Mesendoderm (in vitro differentiated cells): ENCODE measurements around the gene STAT2.
"Not testable (repeated sequence)": the region's sequence is repeated elsewhere in the genome, so short reads cannot be mapped to it uniquely, and the experiment has no call there.

ENCODE experiments used
- DNase-seq: peaks from one replicate; pipeline ENCODE4 v3.0.0; 2013
- H2AK5ac ChIP-seq: 2 replicates; pipeline ENCODE4 v1.6.1; 2013; ENCODE audit warnings: low read length, inconsistent platforms
- H2BK120ac ChIP-seq: 2 replicates; pipeline ENCODE4 v1.6.1; 2013; ENCODE audit warnings: low read depth, mild to moderate bottlenecking, low read length, moderate library complexity, mixed read lengths
- H2BK15ac ChIP-seq: replicated peaks from 2 replicates; pipeline ENCODE4 v1.6.1; 2013; ENCODE audit warnings: low read depth, mild to moderate bottlenecking, moderate library complexity
- H2BK5ac ChIP-seq: 2 replicates; pipeline ENCODE4 v1.6.1; 2013; ENCODE audit warnings: low read length, inconsistent platforms
- H3K18ac ChIP-seq: 2 replicates; pipeline ENCODE4 v1.6.1; 2013; ENCODE audit warnings: mild to moderate bottlenecking, low read length, mixed read lengths
- H3K23ac ChIP-seq: one replicate; pipeline ENCODE4 v1.6.1; 2013; ENCODE audit warnings: low read length
- H3K27ac ChIP-seq: 2 replicates; pipeline ENCODE4 v1.5.1; 2013; ENCODE audit warnings: low read depth, mild to moderate bottlenecking, inconsistent platforms, low read length, moderate library complexity
- H3K27me3 ChIP-seq: 2 replicates; pipeline ENCODE4 v1.6.1; 2013; ENCODE audit warnings: low read length, control low read depth, mild to moderate bottlenecking, inconsistent platforms; ENCODE audit not compliant: insufficient read depth, poor library complexity
- H3K36me3 ChIP-seq: 2 replicates; pipeline ENCODE4 v1.6.1; 2013; ENCODE audit warnings: low read length, inconsistent platforms; ENCODE audit not compliant: control insufficient read depth, insufficient read depth
- H3K4ac ChIP-seq: one replicate; pipeline ENCODE4 v1.6.1; 2013; ENCODE audit warnings: low read depth, mild to moderate bottlenecking, low read length, moderate library complexity
- H3K4me1 ChIP-seq: 2 replicates; pipeline ENCODE4 v1.6.1; 2013; ENCODE audit warnings: low read depth, low read length, inconsistent platforms; ENCODE audit not compliant: control insufficient read depth
- H3K4me2 ChIP-seq: 2 replicates; pipeline ENCODE4 v1.6.1; 2013; ENCODE audit warnings: low read length
- H3K4me3 ChIP-seq: 2 replicates; pipeline ENCODE4 v1.5.1; 2013; ENCODE audit warnings: mild to moderate bottlenecking, low read length
- H3K56ac ChIP-seq: one replicate; pipeline ENCODE4 v1.6.1; 2013; ENCODE audit warnings: low read length
- H3K79me1 ChIP-seq: 2 replicates; pipeline ENCODE4 v1.6.1; 2013; ENCODE audit warnings: low read length, inconsistent platforms
- H3K79me2 ChIP-seq: 2 replicates; pipeline ENCODE4 v1.6.1; 2013; ENCODE audit warnings: mild to moderate bottlenecking, low read length; ENCODE audit not compliant: control insufficient read depth, insufficient read depth
- H3K9ac ChIP-seq: 2 replicates; pipeline ENCODE4 v1.6.1; 2013; ENCODE audit warnings: low read length, inconsistent platforms
- H4K5ac ChIP-seq: one replicate; pipeline ENCODE4 v1.6.1; 2013; ENCODE audit warnings: low read length
- H4K8ac ChIP-seq: one replicate; pipeline ENCODE4 v1.6.1; 2013; ENCODE audit warnings: low read depth, mild to moderate bottlenecking, control low read depth, low read length, moderate library complexity
- WGBS: extraction: QIAGEN DNeasy Blood & Tissue Kit; methylation state at CpG from one replicate; pipeline ENCODE4 v1.1.7; 2013; ENCODE audit warnings: low lambda C conversion rate, missing lambda C conversion rate; ENCODE audit not compliant: insufficient coverage; ENCODE audit errors: extremely low coverage; 5-methylcytosine and 5-hydroxymethylcytosine counted together

STAT2 gene

DNA sequence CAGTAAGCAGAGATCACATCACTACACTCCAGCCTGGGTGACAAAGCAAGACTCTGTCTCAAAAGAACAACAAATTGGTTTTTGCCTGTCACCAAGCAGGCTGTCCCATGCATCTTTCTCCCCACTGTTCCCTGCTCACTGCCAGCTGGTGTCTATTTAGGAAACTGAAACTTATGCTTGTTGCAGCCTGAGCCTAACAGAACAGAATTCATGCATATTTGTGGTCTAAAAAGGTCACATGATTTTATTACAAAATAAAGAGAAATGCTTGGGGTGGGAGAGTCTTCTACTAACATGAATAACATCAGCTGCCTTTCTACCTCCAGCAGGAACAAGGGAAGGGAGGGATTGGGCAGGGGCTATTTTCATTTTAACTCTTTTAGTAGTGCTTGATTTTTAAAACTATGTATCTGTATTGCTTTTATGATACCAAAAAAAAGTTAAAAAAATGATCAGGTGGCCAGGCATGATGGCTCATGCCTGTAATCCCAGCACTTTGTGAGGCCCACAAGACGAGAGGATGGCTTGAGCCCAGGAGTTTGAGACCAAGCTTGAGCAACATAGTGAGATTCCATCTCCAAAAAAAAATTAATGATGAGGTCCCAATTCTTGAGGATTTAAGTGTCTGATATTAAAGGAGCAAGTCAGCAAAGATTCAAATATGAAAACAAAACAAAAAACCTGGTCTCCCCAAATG lies 923 bp downstream of the STAT2 start:
- Histone ChIP-seq H3K18ac (no peak overlapping the region), H4K8ac (no peak overlapping the region), H2BK120ac (no peak overlapping the region), H3K79me2 (no peaks in the 10 kb centered on the region), H3K4me3 (no peak overlapping the region), H2BK15ac (no peak overlapping the region), H3K4ac (no peak overlapping the region), H3K56ac (peak overlapping the region; percentile 78), H3K4me1 (peaks cover 2% of the 10 kb centered on the region), H4K5ac (no peak overlapping the region), H3K36me3 (peaks cover 3% of the 10 kb centered on the region), H2AK5ac (no peak overlapping the region), H3K9ac (peak overlapping the region; percentile 64), H3K23ac (peak overlapping the region; percentile 45), H3K4me2 (peak overlapping the region; percentile 26), H2BK5ac (no peak overlapping the region), H3K79me1 (peaks cover 3% of the 10 kb centered on the region), H3K27me3 (no peaks in the 10 kb centered on the region), H3K27ac (no peak overlapping the region)
- no peak for DNase-seq
- WGBS, result no CpG with 5 or more reads among the region's 1 CpG

DNA sequence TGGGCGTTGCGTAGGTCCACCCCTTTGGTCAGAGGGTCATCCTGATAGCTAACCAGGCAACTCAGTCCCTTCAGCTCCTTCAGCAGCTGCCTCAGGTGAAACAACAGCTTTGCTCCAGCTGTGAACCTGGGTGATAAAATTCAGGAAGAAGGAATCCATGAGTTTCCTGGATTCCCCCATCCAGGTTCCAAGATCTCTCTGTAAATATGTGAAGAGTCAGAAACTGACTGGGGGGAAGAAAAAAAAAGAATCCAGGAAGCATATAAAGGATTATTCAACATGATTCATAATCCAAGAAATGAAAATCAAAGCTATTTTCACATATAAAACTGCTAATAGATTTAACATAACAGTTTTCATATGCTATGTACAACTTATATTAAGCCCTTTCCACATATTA lies 8.6 kb downstream of the STAT2 start:
- Histone ChIP-seq H2BK15ac (no peak overlapping the region), H3K79me2 (no peaks in the 10 kb centered on the region), H3K4ac (no peak overlapping the region), H3K4me3 (no peak overlapping the region), H4K5ac (no peak overlapping the region), H4K8ac (no peak overlapping the region), H3K27ac (no peak overlapping the region), H3K79me1 (no peaks in the 10 kb centered on the region), H3K36me3 (peaks cover 8% of the 10 kb centered on the region), H3K9ac (no peak overlapping the region), H2BK5ac (no peak overlapping the region), H3K4me1 (no peaks in the 10 kb centered on the region), H3K27me3 (no peaks in the 10 kb centered on the region), H3K56ac (no peak overlapping the region), H3K18ac (no peak overlapping the region), H3K4me2 (no peak overlapping the region), H2BK120ac (no peak overlapping the region), H3K23ac (no peak overlapping the region), H2AK5ac (no peak overlapping the region)
- no peak for DNase-seq
- no CpG with 5 or more reads among the region's 2 CpGs for WGBS

DNA sequence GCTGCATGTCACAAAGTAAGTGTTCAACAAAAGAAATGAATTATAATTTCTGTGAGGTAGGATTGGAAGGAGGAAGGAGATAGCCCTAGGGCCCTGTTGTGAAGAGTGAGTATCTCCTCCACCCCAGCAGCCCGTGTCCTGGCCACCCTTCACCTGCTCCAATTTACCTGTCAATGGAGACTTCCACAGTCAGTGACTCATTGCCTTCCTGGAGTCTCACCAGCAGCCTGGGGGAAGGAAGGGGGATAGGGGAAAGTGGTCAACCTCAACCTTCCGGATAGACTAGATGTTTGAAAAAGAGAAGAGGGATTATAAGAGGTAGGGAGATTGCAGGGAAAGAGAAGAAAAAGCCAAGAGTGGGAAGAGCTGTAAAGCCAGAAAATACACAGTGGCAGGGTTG lies 9.2 kb downstream of the STAT2 start:
- no peak overlapping the region for H2AK5ac ChIP-seq
- H2BK120ac ChIP-seq, result no peak overlapping the region
- no peak overlapping the region for H4K8ac ChIP-seq
- no peak overlapping the region for H3K56ac ChIP-seq
- no peaks in the 10 kb centered on the region for H3K27me3 ChIP-seq
- H3K4me2 ChIP-seq, result no peak overlapping the region
- no CpG with 5 or more reads among the region's 2 CpGs for WGBS
- no peak overlapping the region for H3K18ac ChIP-seq
- H3K27ac ChIP-seq, result no peak overlapping the region
- no peak for DNase-seq
- no peak overlapping the region for H3K4ac ChIP-seq
- H3K36me3 ChIP-seq, result peaks cover 8% of the 10 kb centered on the region
- no peak overlapping the region for H3K4me3 ChIP-seq
- H3K79me2 ChIP-seq, result no peaks in the 10 kb centered on the region
- H3K4me1 ChIP-seq, result no peaks in the 10 kb centered on the region
- H2BK5ac ChIP-seq, result no peak overlapping the region
- no peak overlapping the region for H3K9ac ChIP-seq
- H4K5ac ChIP-seq, result no peak overlapping the region
- H3K23ac ChIP-seq, result no peak overlapping the region
- H2BK15ac ChIP-seq, result no peak overlapping the region
- H3K79me1 ChIP-seq, result no peaks in the 10 kb centered on the region

DNA sequence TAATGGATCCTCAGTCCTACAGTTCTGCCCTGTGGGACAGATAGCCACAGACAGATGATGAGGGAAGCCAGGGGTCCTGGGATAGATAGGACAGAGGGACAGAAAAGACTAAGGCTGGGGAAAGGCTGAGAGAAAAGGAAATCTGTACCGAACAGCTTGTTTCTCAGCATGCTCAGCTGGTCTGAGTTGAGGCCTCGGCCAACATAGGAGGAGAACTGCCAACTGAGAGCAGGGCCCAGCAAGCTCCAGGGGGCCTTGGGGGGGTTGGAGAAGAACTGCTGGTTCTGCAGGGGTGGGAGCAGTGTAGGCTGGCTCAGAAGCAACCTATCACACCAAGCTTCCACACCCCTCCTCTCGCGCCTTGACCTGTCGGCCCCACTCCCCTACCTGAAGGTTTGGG lies 11.1 kb downstream of the STAT2 start:
- Histone ChIP-seq H3K36me3 (peaks cover 5% of the 10 kb centered on the region), H4K5ac (no peak overlapping the region), H2BK5ac (no peak overlapping the region), H3K79me2 (no peaks in the 10 kb centered on the region), H2BK120ac (no peak overlapping the region), H3K4ac (no peak overlapping the region), H2BK15ac (no peak overlapping the region), H3K79me1 (no peaks in the 10 kb centered on the region), H3K9ac (no peak overlapping the region), H3K27ac (no peak overlapping the region), H3K4me1 (no peaks in the 10 kb centered on the region), H3K27me3 (no peaks in the 10 kb centered on the region), H3K23ac (no peak overlapping the region), H3K18ac (no peak overlapping the region), H2AK5ac (no peak overlapping the region), H4K8ac (no peak overlapping the region), H3K56ac (no peak overlapping the region), H3K4me2 (no peak overlapping the region), H3K4me3 (no peak overlapping the region)
- DNase-seq, result no peak
- WGBS, result no CpG with 5 or more reads among the region's 5 CpGs

DNA sequence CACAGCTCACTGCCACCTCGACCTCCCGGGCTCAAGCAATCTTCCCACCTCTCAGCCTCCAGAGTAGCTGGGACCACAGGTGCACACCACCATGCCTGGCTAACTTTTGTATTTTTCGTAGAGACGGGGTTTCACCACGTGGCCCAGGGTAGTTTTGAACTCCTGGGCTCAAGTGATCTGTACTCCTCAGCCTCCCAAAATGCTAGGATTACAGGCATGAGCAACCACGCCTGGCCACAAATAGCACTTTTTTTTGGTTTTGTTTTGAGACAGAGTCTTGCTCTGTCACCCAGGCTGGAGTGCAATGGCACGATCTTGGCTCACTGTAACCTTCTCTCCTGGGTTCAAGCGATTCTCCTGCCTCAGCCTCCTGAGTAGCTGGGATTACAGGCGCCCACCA lies 12.7 kb downstream of the STAT2 start:
- not testable (repeated sequence) for H3K18ac ChIP-seq, H3K56ac ChIP-seq, H3K79me1 ChIP-seq, DNase-seq, H4K5ac ChIP-seq, H2BK120ac ChIP-seq, H3K4me1 ChIP-seq, H2BK5ac ChIP-seq, H3K4ac ChIP-seq, H3K4me2 ChIP-seq, H2AK5ac ChIP-seq, H3K36me3 ChIP-seq, H2BK15ac ChIP-seq, H3K27me3 ChIP-seq, H3K79me2 ChIP-seq, H3K23ac ChIP-seq, H3K4me3 ChIP-seq, H4K8ac ChIP-seq, H3K27ac ChIP-seq, H3K9ac ChIP-seq
- no CpG with 5 or more reads among the region's 9 CpGs for WGBS

DNA sequence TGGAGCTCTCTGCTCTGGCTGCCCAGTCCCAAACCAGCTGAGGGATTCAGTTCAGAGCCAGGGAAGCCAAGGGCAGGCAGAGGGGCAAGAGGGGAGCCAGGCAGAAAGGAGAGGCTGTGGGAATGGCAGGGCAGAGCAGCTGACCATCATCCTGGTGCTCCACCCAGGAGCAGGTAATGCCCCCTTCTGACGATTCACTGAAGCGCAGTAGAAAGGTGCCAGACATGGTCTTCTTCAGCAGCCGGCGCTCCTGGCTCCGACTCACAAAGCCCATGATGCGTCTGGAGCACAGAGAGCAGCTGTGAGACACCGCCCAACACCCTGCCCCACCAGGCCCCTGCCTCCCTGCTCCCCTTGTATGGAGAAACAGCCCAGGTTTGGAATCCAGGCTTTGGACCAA lies 13.2 kb downstream of the STAT2 start:
- Histone ChIP-seq H2AK5ac (no peak overlapping the region), H3K23ac (no peak overlapping the region), H4K8ac (no peak overlapping the region), H3K79me2 (no peaks in the 10 kb centered on the region), H3K18ac (no peak overlapping the region), H3K27ac (no peak overlapping the region), H3K4me3 (no peak overlapping the region), H3K56ac (no peak overlapping the region), H3K36me3 (peaks cover 7% of the 10 kb centered on the region), H3K4ac (no peak overlapping the region), H3K27me3 (no peaks in the 10 kb centered on the region), H2BK120ac (no peak overlapping the region), H2BK5ac (no peak overlapping the region), H4K5ac (no peak overlapping the region), H3K4me2 (no peak overlapping the region), H3K79me1 (no peaks in the 10 kb centered on the region), H3K4me1 (no peaks in the 10 kb centered on the region), H3K9ac (no peak overlapping the region), H2BK15ac (no peak overlapping the region)
- DNase-seq, result no peak
- no CpG with 5 or more reads among the region's 7 CpGs for WGBS
